GM23338 (cell line): ENCODE measurements around the gene LIMCH1. TPM values are rescaled to one million over a fixed set of nuclear protein-coding genes. Genes with fewer than 3 reads are reported as not detected.

Experiments used
- ATAC-seq: fragments of 200-7000 bp; cut with Tn5 transposase; 3 replicates; pipeline ENCODE4 v1.9.1; 2020
- DNase-seq: peaks from one replicate; pipeline ENCODE4 v3.0.0-alpha.2; 2015; ENCODE audit warnings: low spot score
- H2AFZ ChIP-seq: fragments of 200-600 bp; sonication (generic); 2 replicates; pipeline ENCODE4 v1.8.0; 2016; ENCODE audit warnings: antibody characterized with exemption, mild to moderate bottlenecking, moderate library complexity
- H3F3A ChIP-seq: fragments of 200-600 bp; sonication (generic); replicated peaks from 2 replicates; pipeline ENCODE4 v1.8.0; 2017; ENCODE audit warnings: antibody characterized with exemption, mixed run types, low read depth
- H3K27ac ChIP-seq: fragments of 200-600 bp; sonication (generic); 2 replicates; pipeline ENCODE4 v1.6.1; 2016; ENCODE audit warnings: low read depth
- H3K27me3 ChIP-seq: fragments of 200-600 bp; sonication (generic); 2 replicates; pipeline ENCODE4 v1.8.0; 2016; ENCODE audit warnings: mild to moderate bottlenecking, mixed run types, moderate library complexity; ENCODE audit not compliant: insufficient read depth
- H3K36me3 ChIP-seq: fragments of 200-600 bp; sonication (generic); 2 replicates; pipeline ENCODE4 v1.8.0; 2016; ENCODE audit warnings: mild to moderate bottlenecking; ENCODE audit not compliant: insufficient read depth
- H3K4me1 ChIP-seq: fragments of 200-600 bp; sonication (generic); 2 replicates; pipeline ENCODE4 v1.8.0; 2016; ENCODE audit warnings: mild to moderate bottlenecking, moderate library complexity; ENCODE audit not compliant: insufficient read depth
- H3K4me2 ChIP-seq: fragments of 200-600 bp; sonication (generic); 2 replicates; pipeline ENCODE4 v1.7.1; 2017; ENCODE audit warnings: mixed run types
- H3K4me3 ChIP-seq: fragments of 200-600 bp; sonication (generic); 2 replicates; pipeline ENCODE4 v1.6.1; 2016; ENCODE audit warnings: mixed run types
- H3K79me2 ChIP-seq: fragments of 200-600 bp; sonication (generic); replicated peaks from 2 replicates; pipeline ENCODE4 v1.8.0; 2017; ENCODE audit warnings: mild to moderate bottlenecking; ENCODE audit not compliant: insufficient read depth
- H3K9me2 ChIP-seq: fragments of 200-600 bp; sonication (generic); 2 replicates; pipeline ENCODE4 v1.8.0; 2017; ENCODE audit not compliant: insufficient read depth
- H4K20me1 ChIP-seq: fragments of 200-600 bp; sonication (generic); replicated peaks from 2 replicates; pipeline ENCODE4 v1.8.0; 2017; ENCODE audit warnings: mild to moderate bottlenecking; ENCODE audit not compliant: insufficient read depth
- H3K27ac Mint-ChIP-seq: 2 replicates; pipeline ENCODE4 v1.8.0; 2020; ENCODE audit warnings: inconsistent platforms, mild to moderate bottlenecking, moderate library complexity, mixed read lengths
- H3K27me3 Mint-ChIP-seq: 3 replicates; pipeline ENCODE4 v1.8.0; 2022; ENCODE audit warnings: low read depth, mild to moderate bottlenecking, moderate library complexity, mixed read lengths, inconsistent platforms; ENCODE audit not compliant: insufficient read depth, poor library complexity
- H3K36me3 Mint-ChIP-seq: 3 replicates; pipeline ENCODE4 v1.8.0; 2021; ENCODE audit warnings: low read depth, mild to moderate bottlenecking, inconsistent platforms, moderate library complexity, mixed read lengths
- H3K4me1 Mint-ChIP-seq: 3 replicates; pipeline ENCODE4 v1.8.0; 2020; ENCODE audit warnings: mild to moderate bottlenecking, inconsistent platforms, mixed read lengths
- H3K4me3 Mint-ChIP-seq: 3 replicates; pipeline ENCODE4 v1.8.0; 2021; ENCODE audit warnings: moderate library complexity, mild to moderate bottlenecking, inconsistent platforms, mixed read lengths
- H3K9me3 Mint-ChIP-seq: 3 replicates; pipeline ENCODE4 v1.8.0; 2020; ENCODE audit warnings: moderate library complexity, mild to moderate bottlenecking, inconsistent platforms, mixed read lengths
- CREB1 ChIP-seq: fragments of 250-450 bp; sonication (Bioruptor Pico); IDR thresholded peaks from 2 replicates; pipeline ENCODE4 v1.5.0; 2020; ENCODE audit warnings: low read depth, mild to moderate bottlenecking, moderate library complexity
- EZH2 ChIP-seq: fragments of 200-600 bp; sonication (generic); IDR thresholded peaks from one replicate; pipeline ENCODE4 v1.8.0; 2017; ENCODE audit warnings: antibody characterized with exemption, mild to moderate bottlenecking, low read depth; ENCODE audit not compliant: unreplicated experiment
- JUNB ChIP-seq: IDR thresholded peaks from one replicate; pipeline ENCODE4 v1.6.1; 2016; ENCODE audit warnings: antibody characterized with exemption; ENCODE audit not compliant: unreplicated experiment
- ZNF114 ChIP-seq: fragments of 250-450 bp; sonication (Bioruptor Pico); IDR thresholded peaks from 2 replicates; pipeline ENCODE4 v1.5.0; 2020; ENCODE audit warnings: mild to moderate bottlenecking, moderate library complexity
- polyA plus RNA-seq: library from polyadenylated mRNA; unstranded; fragments of >200 nt; fragmentation: Nextera tagmentation; extraction: Ambion mirVana; gene quantifications from 2 replicates; pipeline ENCODE4 v1.2.1, GENCODE V29; 2016
- total RNA-seq: library from RNA; depleted of rRNA; stranded (reverse); fragments of >200 nt; shearing (Covaris generic); gene quantifications from 2 replicates; pipeline ENCODE4 v1.2.3, GENCODE V29; 2014
- TF ChIP-seq, protein P1 (sequence below): IDR thresholded peaks from one replicate; pipeline ENCODE4 v1.6.1; 2018; ENCODE audit warnings: antibody characterized with exemption; ENCODE audit not compliant: unreplicated experiment
- TF ChIP-seq, protein P2 (sequence below): IDR thresholded peaks from 2 replicates; pipeline ENCODE4 v1.6.1; 2016; ENCODE audit warnings: antibody characterized with exemption
- TF ChIP-seq, protein P3 (sequence below), 2 experiments: fragments of 200-600 bp in 1 of 2; sonication (generic) in 1 of 2; conservative IDR thresholded peaks; 2 replicates each; pipeline versions ENCODE4 v1.5.1 to v1.6.1; 2016 to 2017; ENCODE audit warnings: antibody characterized with exemption in 2 of 2, low read depth in 2 of 2, mild to moderate bottlenecking in 2 of 2, moderate library complexity in 1 of 2

The LIMCH1 gene
- total and polyA plus RNA-seq, 2 experiments from 2014 or later: 1.5 TPM

DNA sequence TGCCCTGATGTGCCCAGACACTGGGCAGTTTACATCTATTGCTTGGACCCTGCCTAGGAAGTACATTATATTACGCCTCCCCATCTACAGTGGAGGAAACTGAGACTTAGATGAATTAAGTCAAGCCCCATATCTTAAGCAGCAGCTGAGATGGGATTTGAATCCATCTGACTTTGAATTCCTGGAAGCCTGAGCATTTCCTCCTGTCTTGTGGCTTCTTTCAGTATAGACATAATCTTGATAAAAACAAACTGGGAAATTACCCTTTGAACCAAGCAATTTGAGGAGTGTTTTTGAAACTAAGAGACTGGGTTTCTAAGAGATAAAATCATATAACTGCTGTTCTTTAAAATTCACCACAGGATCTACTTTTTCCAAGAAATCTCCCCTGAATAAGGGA lies 18.6 kb downstream of the LIMCH1 start:
- peaks cover 3% of the 10 kb centered on the region; the same call in 2 of the 3 replicates for H3K4me1 Mint-ChIP-seq

More for the DNA sequence above, 18.6 kb downstream of the LIMCH1 start:
- Histone ChIP-seq H3K27me3 (no peaks in the 10 kb centered on the region), H4K20me1 (no peaks in the 10 kb centered on the region), H2AFZ (no peak overlapping the region), H3K36me3 (no peaks in the 10 kb centered on the region), H3F3A (no peaks in the 10 kb centered on the region), H3K4me3 (no peak overlapping the region), H3K27ac (no peak overlapping the region), H3K79me2 (no peaks in the 10 kb centered on the region), H3K9me2 (peaks cover 4% of the 10 kb centered on the region; the same call in 1 of the 2 replicates), H3K4me1 (no peaks in the 10 kb centered on the region), H3K4me2 (no peak overlapping the region)
- Mint-ChIP-seq H3K36me3 (no peaks in the 10 kb centered on the region), H3K9me3 (no peaks in the 10 kb centered on the region; the same call in 2 of the 3 replicates), H3K4me3 (no peak overlapping the region), H3K27ac (no peak overlapping the region), H3K27me3 (peaks cover 5% of the 10 kb centered on the region)
- ATAC-seq (no peak), DNase-seq (no peak)
- TF ChIP-seq CREB1 (CRISPR knock-in tag) (no peak), JUNB (no peak), ZNF114 (CRISPR knock-in tag) (no peak), EZH2 (no peak)
- TF ChIP-seq, protein P1, sequence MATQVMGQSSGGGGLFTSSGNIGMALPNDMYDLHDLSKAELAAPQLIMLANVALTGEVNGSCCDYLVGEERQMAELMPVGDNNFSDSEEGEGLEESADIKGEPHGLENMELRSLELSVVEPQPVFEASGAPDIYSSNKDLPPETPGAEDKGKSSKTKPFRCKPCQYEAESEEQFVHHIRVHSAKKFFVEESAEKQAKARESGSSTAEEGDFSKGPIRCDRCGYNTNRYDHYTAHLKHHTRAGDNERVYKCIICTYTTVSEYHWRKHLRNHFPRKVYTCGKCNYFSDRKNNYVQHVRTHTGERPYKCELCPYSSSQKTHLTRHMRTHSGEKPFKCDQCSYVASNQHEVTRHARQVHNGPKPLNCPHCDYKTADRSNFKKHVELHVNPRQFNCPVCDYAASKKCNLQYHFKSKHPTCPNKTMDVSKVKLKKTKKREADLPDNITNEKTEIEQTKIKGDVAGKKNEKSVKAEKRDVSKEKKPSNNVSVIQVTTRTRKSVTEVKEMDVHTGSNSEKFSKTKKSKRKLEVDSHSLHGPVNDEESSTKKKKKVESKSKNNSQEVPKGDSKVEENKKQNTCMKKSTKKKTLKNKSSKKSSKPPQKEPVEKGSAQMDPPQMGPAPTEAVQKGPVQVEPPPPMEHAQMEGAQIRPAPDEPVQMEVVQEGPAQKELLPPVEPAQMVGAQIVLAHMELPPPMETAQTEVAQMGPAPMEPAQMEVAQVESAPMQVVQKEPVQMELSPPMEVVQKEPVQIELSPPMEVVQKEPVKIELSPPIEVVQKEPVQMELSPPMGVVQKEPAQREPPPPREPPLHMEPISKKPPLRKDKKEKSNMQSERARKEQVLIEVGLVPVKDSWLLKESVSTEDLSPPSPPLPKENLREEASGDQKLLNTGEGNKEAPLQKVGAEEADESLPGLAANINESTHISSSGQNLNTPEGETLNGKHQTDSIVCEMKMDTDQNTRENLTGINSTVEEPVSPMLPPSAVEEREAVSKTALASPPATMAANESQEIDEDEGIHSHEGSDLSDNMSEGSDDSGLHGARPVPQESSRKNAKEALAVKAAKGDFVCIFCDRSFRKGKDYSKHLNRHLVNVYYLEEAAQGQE: no peak
- TF ChIP-seq, protein P2, sequence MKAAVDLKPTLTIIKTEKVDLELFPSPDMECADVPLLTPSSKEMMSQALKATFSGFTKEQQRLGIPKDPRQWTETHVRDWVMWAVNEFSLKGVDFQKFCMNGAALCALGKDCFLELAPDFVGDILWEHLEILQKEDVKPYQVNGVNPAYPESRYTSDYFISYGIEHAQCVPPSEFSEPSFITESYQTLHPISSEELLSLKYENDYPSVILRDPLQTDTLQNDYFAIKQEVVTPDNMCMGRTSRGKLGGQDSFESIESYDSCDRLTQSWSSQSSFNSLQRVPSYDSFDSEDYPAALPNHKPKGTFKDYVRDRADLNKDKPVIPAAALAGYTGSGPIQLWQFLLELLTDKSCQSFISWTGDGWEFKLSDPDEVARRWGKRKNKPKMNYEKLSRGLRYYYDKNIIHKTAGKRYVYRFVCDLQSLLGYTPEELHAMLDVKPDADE: no peak
- TF ChIP-seq, protein P3, sequence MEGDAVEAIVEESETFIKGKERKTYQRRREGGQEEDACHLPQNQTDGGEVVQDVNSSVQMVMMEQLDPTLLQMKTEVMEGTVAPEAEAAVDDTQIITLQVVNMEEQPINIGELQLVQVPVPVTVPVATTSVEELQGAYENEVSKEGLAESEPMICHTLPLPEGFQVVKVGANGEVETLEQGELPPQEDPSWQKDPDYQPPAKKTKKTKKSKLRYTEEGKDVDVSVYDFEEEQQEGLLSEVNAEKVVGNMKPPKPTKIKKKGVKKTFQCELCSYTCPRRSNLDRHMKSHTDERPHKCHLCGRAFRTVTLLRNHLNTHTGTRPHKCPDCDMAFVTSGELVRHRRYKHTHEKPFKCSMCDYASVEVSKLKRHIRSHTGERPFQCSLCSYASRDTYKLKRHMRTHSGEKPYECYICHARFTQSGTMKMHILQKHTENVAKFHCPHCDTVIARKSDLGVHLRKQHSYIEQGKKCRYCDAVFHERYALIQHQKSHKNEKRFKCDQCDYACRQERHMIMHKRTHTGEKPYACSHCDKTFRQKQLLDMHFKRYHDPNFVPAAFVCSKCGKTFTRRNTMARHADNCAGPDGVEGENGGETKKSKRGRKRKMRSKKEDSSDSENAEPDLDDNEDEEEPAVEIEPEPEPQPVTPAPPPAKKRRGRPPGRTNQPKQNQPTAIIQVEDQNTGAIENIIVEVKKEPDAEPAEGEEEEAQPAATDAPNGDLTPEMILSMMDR (conservative IDR thresholded peaks at IDR 0.05; ENCODE audit: low read depth in 2 of 2): no peak
